ENCODE data around the gene TAF4B.

TAF4B gene

GRCh38 chr18:26181343-26181826 lies 44.9 kb upstream of the TAF4B start (continued):
- TF ChIP-seq ZNF174 (tag by site-specific recombination; IDR thresholded peaks at IDR 0.05) (no peak), ZNF114 (tag by site-specific recombination; IDR thresholded peaks at IDR 0.05) (no peak), ZNF140 (tag by site-specific recombination; IDR thresholded peaks at IDR 0.05) (no peak), ZNF776 (tag by site-specific recombination; IDR thresholded peaks at IDR 0.05; ENCODE audit: borderline replicate concordance) (no peak), ZNF768 (tag by site-specific recombination; IDR thresholded peaks at IDR 0.05) (no peak)

DNA sequence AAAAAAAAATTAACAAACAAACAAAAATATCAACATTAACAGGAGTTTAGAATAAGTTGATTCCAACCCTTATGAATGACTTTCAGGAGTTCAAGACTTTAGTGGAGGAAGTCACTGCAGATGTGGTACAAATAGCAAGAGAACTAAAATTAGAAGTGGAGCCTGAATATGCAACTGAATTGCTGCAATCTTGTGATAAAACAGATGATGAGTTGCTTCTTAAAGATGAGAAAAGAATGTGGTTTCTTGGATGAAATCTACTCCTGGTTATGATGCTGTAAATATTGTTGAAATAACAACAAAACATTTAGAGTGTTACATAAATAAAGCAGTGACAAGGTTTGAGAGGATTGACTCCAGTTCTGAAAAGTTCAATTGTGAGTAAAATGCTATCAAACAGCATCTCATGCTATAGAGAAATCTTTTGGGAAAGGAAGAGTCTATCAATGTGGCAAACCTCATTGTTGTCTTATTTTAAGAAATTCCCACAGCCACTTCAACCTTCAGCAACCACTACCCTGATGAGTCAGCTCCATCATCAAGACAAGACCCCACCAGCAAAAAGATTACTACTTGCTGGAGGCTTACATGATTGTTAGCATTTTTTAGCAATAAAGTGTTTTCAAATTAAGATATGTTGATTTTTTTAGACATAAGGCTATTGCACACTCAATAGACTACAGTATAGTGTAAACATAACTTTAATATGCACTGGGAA lies 42.7 kb upstream of the TAF4B start:
- Histone ChIP-seq H3K27ac (ENCODE audit: extremely low read depth, low read depth, low read length) (no peak overlapping the region), H3K4me3 (ENCODE audit: low read depth, low read length) (no peak overlapping the region), H3K9me3 (ENCODE audit: control insufficient read depth, insufficient read depth, low read depth, low read length) (no peaks in the 10 kb centered on the region), H3K4me1 (ENCODE audit: control insufficient read depth, insufficient read depth, low read length) (no peaks in the 10 kb centered on the region), H3K36me3 (ENCODE audit: control insufficient read depth in 2 of 2, insufficient read depth in 1 of 2, low read length in 2 of 2) (no peaks in the 10 kb centered on the region)
- TF ChIP-seq GLIS2 (tag by site-specific recombination; IDR thresholded peaks at IDR 0.05): no peak
- TF ChIP-seq ZNF596 (tag by site-specific recombination; IDR thresholded peaks at IDR 0.05): no peak
- TF ChIP-seq ZBTB1 (tag by site-specific recombination; IDR thresholded peaks at IDR 0.05): no peak
- no peak for TF ChIP-seq KLF10 (tag by site-specific recombination; IDR thresholded peaks at IDR 0.05)
- no peak for TF ChIP-seq ZSCAN30 (tag by site-specific recombination; IDR thresholded peaks at IDR 0.05)
- TF ChIP-seq INSM2 (tag by site-specific recombination; IDR thresholded peaks at IDR 0.05): no peak
- no peak for TF ChIP-seq PRDM2 (tag by site-specific recombination; IDR thresholded peaks at IDR 0.05; ENCODE audit: borderline replicate concordance)
- no peak for TF ChIP-seq ZNF549 (tag by site-specific recombination; IDR thresholded peaks at IDR 0.05)
- no peak for TF ChIP-seq ZNF302 (tag by site-specific recombination; IDR thresholded peaks at IDR 0.05; ENCODE audit: low read depth)
- TF ChIP-seq, protein P1, sequence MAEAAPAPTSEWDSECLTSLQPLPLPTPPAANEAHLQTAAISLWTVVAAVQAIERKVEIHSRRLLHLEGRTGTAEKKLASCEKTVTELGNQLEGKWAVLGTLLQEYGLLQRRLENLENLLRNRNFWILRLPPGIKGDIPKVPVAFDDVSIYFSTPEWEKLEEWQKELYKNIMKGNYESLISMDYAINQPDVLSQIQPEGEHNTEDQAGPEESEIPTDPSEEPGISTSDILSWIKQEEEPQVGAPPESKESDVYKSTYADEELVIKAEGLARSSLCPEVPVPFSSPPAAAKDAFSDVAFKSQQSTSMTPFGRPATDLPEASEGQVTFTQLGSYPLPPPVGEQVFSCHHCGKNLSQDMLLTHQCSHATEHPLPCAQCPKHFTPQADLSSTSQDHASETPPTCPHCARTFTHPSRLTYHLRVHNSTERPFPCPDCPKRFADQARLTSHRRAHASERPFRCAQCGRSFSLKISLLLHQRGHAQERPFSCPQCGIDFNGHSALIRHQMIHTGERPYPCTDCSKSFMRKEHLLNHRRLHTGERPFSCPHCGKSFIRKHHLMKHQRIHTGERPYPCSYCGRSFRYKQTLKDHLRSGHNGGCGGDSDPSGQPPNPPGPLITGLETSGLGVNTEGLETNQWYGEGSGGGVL (tag by site-specific recombination; IDR thresholded peaks at IDR 0.05): no peak
- TF ChIP-seq ZNF473 (tag by site-specific recombination; IDR thresholded peaks at IDR 0.05): no peak
- no peak for TF ChIP-seq ZNF266 (tag by site-specific recombination; IDR thresholded peaks at IDR 0.05; ENCODE audit: low read depth)
- TF ChIP-seq ZXDB (tag by site-specific recombination; IDR thresholded peaks at IDR 0.05): no peak
- TF ChIP-seq ZNF529 (tag by site-specific recombination; IDR thresholded peaks at IDR 0.05; ENCODE audit: insufficient replicate concordance): no peak
- no peak for TF ChIP-seq HOXC10 (CRISPR knock-in tag; IDR thresholded peaks at IDR 0.05)
- CTCF ChIA-PET: no interaction called here
- POLR2A ChIA-PET: no interaction called here

All from HEK293 (cell line).